Nucleus accumbens (tissue), 56 donors: ENCODE results near the gene PKD1L1.
A peak's percentile ranks its signal among the peaks of the same experiment; 100 is the strongest.

Experiments
- DNase-seq, 56 donors: peaks; one replicate each; lab custom pipeline; 2025; lab: John Stamatoyannopoulos, UW

PKD1L1 gene

GRCh38 chr7:47827351-47827756, 120.9 kb downstream of the PKD1L1 start:
- peak in 17 of 56 donors; percentile 8 to 60 (median 23) for DNase-seq

- no peak for DNase-seq
Observed at GRCh38 chr7:47826754-47827153, 121.5 kb downstream of the PKD1L1 start.

GRCh38 chr7:47819607-47819920, 128.7 kb downstream of the PKD1L1 start:
- DNase-seq: no peak

- DNase-seq: peak in 43 of 56 donors; percentile 4 to 83 (median 36)
Observed at GRCh38 chr7:47818796-47819606, 129.3 kb downstream of the PKD1L1 start.

GRCh38 chr7:47817917-47818316, 130.3 kb downstream of the PKD1L1 start:
- DNase-seq: no peak

- DNase-seq: no peak
Observed at GRCh38 chr7:47816647-47817046, 131.6 kb downstream of the PKD1L1 start.

GRCh38 chr7:47815867-47816266, 132.4 kb downstream of the PKD1L1 start:
- no peak for DNase-seq

GRCh38 chr7:47814905-47815613, 133.2 kb downstream of the PKD1L1 start:
- DNase-seq: no peak

GRCh38 chr7:47813620-47814260, 134.5 kb downstream of the PKD1L1 start:
- DNase-seq: no peak

GRCh38 chr7:47812429-47813136, 135.7 kb downstream of the PKD1L1 start:
- peak in 18 of 56 donors; percentile 12 to 59 (median 32) for DNase-seq

GRCh38 chr7:47811632-47812380, 136.5 kb downstream of the PKD1L1 start:
- DNase-seq: peak in 13 of 56 donors; percentile 9 to 30 (median 20)

GRCh38 chr7:47809387-47809786, 138.9 kb downstream of the PKD1L1 start:
- DNase-seq: no peak

- no peak for DNase-seq
Observed at GRCh38 chr7:47808321-47808720, 139.9 kb downstream of the PKD1L1 start.

GRCh38 chr7:47807756-47808155, 140.5 kb downstream of the PKD1L1 start:
- no peak for DNase-seq

- peak in 1 of 56 donors; percentile 27 for DNase-seq
Observed at GRCh38 chr7:47807126-47807525, 141.1 kb downstream of the PKD1L1 start.

- peak in 5 of 56 donors; percentile 6 to 38 (median 11) for DNase-seq
Observed at GRCh38 chr7:47806701-47807103, 141.6 kb downstream of the PKD1L1 start.

GRCh38 chr7:47804767-47805545, 143.3 kb downstream of the PKD1L1 start:
- no peak for DNase-seq

GRCh38 chr7:47803846-47804245, 144.4 kb downstream of the PKD1L1 start:
- DNase-seq: no peak

GRCh38 chr7:47803025-47803424, 145.2 kb downstream of the PKD1L1 start:
- no peak for DNase-seq
